ENCODE results near the gene CD68. TPM values are rescaled to one million over a fixed set of nuclear protein-coding genes. Genes with fewer than 3 reads are reported as not detected.
A peak's percentile ranks its signal among the peaks of the same experiment; 100 is the strongest.

The CD68 gene
- total RNA-seq, 1 donor from 2014 or later = 398 TPM

DNA sequence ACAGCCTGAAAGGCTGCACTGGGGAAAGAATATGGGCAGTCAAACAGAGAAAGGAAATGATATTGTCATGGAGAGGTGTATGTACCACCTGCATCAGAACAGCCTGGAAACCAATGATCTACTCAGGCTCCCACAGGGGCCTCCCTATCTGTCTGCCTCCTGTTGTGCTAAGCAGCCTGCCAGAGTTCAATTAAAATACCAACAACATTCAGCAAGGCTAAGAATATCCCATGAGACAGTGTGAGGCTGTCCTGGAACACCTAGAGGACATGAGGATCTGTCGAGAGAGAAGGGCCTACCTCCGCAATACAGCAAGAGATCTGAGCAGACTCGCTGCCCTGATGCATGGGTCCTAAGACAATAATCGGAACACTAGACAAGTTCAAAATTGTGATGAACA, 26.8 kb downstream of the CD68 start:
- H3K9me3 ChIP-seq = no peaks in the 10 kb centered on the region
- TF ChIP-seq CTCF (IDR thresholded peaks at IDR 0.05) = no peak
- H3K4me1 ChIP-seq = peaks cover 9% of the 10 kb centered on the region
- no peak overlapping the region for H3K27ac ChIP-seq
- H3K4me3 ChIP-seq = no peak overlapping the region
- DNase-seq = no peak
- H3K27me3 ChIP-seq = no peaks in the 10 kb centered on the region
- intact Hi-C loops (cut with DNase I) = no loop called here
- H3K36me3 ChIP-seq = peaks cover 64% of the 10 kb centered on the region
- ATAC-seq = no peak

- H3K4me3 ChIP-seq = no peak overlapping the region
- H3K4me1 ChIP-seq = peaks cover 35% of the 10 kb centered on the region
- no peaks in the 10 kb centered on the region for H3K27me3 ChIP-seq
- H3K36me3 ChIP-seq = peaks cover 23% of the 10 kb centered on the region
- no peak overlapping the region for H3K27ac ChIP-seq
- ATAC-seq (no peak), DNase-seq (no peak)
- TF ChIP-seq CTCF (IDR thresholded peaks at IDR 0.05) = no peak
- intact Hi-C loops (cut with DNase I) = no loop called here
- H3K9me3 ChIP-seq = no peaks in the 10 kb centered on the region
Observed at GRCh38 chr17:7610641-7611040, 31.2 kb downstream of the CD68 start.

DNA sequence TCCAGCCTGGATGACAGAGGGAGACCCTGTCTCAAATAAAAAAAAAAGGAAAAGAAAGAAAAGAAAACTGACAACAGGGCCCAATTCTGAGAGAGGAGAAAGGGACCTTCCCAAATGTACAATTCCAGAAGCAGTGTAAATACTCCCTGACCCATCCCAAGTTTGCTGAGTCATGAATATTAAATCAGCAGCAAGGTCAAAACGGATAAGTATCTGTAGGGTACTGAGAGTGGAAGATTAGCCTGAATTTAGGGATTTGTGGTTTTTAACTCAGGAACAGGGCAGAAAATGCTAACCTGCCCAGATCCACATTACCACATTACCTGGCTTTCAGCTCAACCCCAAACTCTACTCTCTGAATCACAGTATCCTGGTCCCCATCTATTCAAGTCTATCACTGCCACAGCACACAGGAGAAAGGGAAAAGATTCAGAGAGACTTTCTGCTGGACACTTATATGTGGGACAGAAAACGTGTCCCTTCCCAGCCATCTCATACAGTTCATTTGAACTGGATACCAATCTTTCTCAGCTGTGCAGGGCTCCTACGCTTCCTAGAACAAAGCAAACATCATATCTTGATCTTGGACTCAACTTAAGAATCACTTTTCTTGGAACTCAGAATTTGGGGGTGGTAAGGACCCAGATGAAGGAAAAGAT, 32.3 kb downstream of the CD68 start:
- Histone ChIP-seq H3K9me3 (no peaks in the 10 kb centered on the region), H3K4me3 (no peak overlapping the region), H3K27me3 (no peaks in the 10 kb centered on the region), H3K4me1 (peaks cover 35% of the 10 kb centered on the region), H3K36me3 (peaks cover 14% of the 10 kb centered on the region), H3K27ac (no peak overlapping the region)
- ATAC-seq = no peak
- intact Hi-C loops (cut with DNase I) = no loop called here
- DNase-seq = no peak
- TF ChIP-seq CTCF (IDR thresholded peaks at IDR 0.05) = no peak

DNA sequence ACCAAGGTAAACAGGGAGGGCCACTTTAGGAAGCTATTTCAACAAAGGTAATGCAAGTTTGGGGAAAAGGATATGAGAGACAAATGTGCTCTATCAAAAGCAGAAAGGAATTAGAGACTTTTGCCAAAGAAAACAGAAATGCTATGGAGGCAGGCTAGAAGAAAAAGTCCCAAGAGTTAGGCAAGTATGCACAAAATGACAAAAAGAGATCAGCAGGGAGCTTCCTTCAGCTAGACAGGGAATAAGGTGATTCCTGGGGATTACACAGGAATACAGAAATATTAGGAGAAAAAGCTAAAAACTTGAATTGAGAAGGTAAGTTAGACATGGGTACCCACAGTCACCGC, 32.8 kb downstream of the CD68 start:
- H3K4me1 ChIP-seq = peaks cover 35% of the 10 kb centered on the region

DNA sequence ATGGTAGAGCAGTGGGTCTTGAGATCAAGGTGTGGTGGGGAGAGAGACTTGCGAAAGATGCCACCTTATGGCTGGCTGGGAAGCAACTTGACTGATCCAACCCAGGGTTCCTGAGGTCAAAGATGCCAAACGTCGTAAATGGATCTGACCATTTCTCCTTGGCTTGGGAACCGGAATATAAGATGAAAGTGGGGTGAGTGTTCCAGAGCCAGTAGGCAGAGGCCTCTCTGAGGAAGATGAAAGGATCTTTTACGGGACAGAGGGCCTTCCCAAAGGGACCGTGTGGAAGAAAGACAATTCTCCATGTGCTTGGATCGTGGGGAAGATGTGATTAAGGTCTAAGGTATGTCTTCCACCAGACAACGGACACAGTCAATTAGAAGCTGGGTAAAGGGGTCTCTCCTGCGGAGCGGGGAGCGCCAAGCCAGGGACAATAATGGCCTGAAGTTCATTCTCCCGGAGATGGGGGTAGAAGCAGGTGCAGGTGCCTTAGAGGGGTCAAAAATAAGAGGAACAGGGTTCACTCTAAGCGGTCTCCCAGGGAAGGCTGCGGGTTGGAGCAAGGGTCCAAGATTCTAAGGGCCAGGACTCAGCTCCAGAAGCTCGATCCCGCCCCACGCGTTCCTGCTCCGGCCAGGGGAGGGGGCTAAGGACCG, 34.5 kb downstream of the CD68 start:
- peaks cover 35% of the 10 kb centered on the region for H3K4me1 ChIP-seq
- no peak for TF ChIP-seq CTCF (IDR thresholded peaks at IDR 0.05)
- H3K4me3 ChIP-seq = peak overlapping the region; percentile 83
- intact Hi-C loops (cut with DNase I) = no loop called here
- H3K27me3 ChIP-seq = no peaks in the 10 kb centered on the region
- H3K36me3 ChIP-seq = peaks cover 12% of the 10 kb centered on the region
- DNase-seq = no peak
- no peak for ATAC-seq
- H3K9me3 ChIP-seq = no peaks in the 10 kb centered on the region
- peak overlapping the region; percentile 78 for H3K27ac ChIP-seq

More for the DNA sequence above, 32.8 kb downstream of the CD68 start:
- ATAC-seq (no peak), DNase-seq (no peak)
- intact Hi-C loops (cut with DNase I) = no loop called here
- no peak for TF ChIP-seq CTCF (IDR thresholded peaks at IDR 0.05)
- Histone ChIP-seq H3K4me3 (no peak overlapping the region), H3K27me3 (no peaks in the 10 kb centered on the region), H3K27ac (no peak overlapping the region), H3K9me3 (no peaks in the 10 kb centered on the region), H3K36me3 (peaks cover 12% of the 10 kb centered on the region)

Measured in upper lobe of right lung (tissue), 1 donor.